Pericardium fibroblast (primary cell): ENCODE data around the gene CD276. TPM values are rescaled to one million over a fixed set of nuclear protein-coding genes. Genes with fewer than 3 reads are reported as not detected.

Experiments
- total RNA-seq: library from RNA; depleted of rRNA; stranded (reverse); fragments of >200 nt; gene quantifications from 2 replicates; pipeline ENCODE4 v1.2.3, GENCODE V29; 2015

CD276 gene
- 127 and 140 TPM in 2 replicates for total RNA-seq

DNA sequence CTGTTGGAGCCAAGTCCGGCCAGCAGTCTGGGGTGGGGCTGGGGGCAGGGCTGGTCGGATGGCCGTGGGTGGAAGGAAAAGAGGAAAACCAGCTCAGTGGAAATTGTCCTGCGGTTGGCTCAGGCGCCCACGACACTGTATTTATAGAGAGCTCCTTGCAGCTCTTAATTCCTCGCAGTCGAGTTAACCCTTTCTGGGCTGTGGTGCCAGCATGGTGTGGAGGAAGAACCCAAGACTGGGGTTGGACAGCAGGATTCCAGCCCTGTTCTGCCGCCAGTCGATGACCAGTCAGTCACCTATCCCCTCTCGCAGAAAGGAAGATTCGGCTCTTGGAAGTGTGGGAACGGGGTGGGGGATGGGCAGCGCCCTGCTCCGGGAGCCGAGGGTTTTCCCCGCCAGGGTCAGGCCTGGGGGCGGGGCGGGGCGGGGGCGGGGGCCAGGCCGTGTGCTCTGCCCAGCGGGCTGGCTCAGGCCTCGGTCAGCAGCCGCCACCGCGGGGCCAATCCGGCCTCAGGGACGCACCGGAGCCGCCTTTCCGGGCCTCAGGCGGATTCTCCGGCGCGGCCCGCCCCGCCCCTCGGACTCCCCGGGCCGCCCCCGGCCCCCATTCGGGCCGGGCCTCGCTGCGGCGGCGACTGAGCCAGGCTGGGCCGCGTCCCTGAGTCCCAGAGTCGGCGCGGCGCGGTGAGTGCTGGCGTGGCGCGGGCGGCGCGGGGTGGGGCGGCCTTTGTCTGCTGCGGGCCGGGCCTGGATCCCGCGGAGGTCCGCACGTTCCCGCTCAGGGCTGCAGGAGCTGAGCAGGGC lies at the start of gene CD276:
CD276 (plus strand) TSS at position 607 of the 804 bp plus-strand sequence. CDS start 15,257 bp downstream, outside the sequence.

DNA sequence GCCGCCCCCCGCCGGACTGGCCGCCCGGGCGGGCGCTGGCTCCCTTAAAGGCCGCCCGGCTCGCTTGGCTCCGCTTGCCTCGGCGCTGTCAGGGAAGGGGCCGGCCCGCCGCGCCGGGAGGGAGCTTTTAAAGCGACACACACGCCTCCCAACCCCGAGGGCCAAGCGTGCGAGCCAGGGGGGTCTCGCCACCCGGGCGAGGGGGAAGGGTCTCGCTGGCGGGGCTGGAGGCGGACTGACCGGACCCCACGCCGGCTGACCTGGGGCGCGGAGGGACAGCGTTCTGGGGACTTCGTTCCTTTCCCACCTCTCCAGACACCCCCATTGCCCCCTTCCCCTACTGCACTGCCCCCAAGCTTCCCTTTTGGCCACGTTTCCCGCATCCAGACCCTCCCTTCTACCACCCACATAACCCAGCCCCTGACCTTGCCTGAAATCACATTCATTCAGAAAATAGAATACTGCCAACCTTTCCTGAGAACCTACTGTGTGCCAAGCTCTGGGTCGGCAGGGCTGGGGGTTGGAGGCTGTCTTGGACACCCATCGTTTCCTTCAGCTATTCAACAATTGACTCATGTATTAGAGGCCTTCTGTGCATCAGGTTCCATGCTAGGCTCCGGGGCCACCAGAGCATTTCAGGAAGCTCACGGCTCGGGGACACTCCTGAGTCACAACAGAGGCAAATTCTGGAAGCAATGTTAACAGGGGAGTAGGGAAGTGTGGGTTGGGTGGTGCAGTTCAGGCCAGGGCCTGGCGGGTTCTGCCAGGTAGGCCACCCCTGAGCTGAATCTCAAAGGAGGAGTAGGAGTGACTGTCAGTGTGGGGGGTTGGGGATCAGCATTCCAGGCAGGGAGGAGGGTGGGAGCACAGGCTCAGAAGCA lies 69.3 kb downstream of the CD276 start, which contains the start of gene INSYN1:
INSYN1 (minus strand) TSS at position 102 of the 881 bp plus-strand sequence. CDS start 2,221 bp downstream, outside the sequence.

Other genes with a start within 250 kb of the CD276 start
- not detected in 2 replicates for gene REC114, start 241.2 kb upstream of the CD276 start, total RNA-seq
- 54.1 and 121 TPM in 2 replicates for gene NPTN, start 51.0 kb upstream of the CD276 start, total RNA-seq
- 0.68 and 11.1 TPM in 2 replicates for gene INSYN1, start 69.0 kb downstream of the CD276 start, total RNA-seq
- gene TBC1D21, start 189.2 kb downstream of the CD276 start, total RNA-seq: not detected in 2 replicates
- 227 and 313 TPM in 2 replicates for gene LOXL1, start 242.1 kb downstream of the CD276 start, total RNA-seq